Stimulated activated CD4-positive, alpha-beta T cell treated with anti-CD3 and anti-CD28 coated beads, Interleukin-12 subunit alpha, Interleukin-12 subunit beta, amount 100 ng/mL, for 4 hours (primary cell): ENCODE data around the gene DCAF11.
"Not testable (repeated sequence)": the region's sequence is repeated elsewhere in the genome, so short reads cannot be mapped to it uniquely, and the experiment has no call there.

ENCODE experiments used
- DNase-seq: peaks from one replicate; pipeline ENCODE4 v3.0.0-alpha.2; 2020

DCAF11 gene

GRCh38 chr14:24098229-24098926 is 16.2 kb upstream of the DCAF11 start:
- DNase-seq = no peak

DNA sequence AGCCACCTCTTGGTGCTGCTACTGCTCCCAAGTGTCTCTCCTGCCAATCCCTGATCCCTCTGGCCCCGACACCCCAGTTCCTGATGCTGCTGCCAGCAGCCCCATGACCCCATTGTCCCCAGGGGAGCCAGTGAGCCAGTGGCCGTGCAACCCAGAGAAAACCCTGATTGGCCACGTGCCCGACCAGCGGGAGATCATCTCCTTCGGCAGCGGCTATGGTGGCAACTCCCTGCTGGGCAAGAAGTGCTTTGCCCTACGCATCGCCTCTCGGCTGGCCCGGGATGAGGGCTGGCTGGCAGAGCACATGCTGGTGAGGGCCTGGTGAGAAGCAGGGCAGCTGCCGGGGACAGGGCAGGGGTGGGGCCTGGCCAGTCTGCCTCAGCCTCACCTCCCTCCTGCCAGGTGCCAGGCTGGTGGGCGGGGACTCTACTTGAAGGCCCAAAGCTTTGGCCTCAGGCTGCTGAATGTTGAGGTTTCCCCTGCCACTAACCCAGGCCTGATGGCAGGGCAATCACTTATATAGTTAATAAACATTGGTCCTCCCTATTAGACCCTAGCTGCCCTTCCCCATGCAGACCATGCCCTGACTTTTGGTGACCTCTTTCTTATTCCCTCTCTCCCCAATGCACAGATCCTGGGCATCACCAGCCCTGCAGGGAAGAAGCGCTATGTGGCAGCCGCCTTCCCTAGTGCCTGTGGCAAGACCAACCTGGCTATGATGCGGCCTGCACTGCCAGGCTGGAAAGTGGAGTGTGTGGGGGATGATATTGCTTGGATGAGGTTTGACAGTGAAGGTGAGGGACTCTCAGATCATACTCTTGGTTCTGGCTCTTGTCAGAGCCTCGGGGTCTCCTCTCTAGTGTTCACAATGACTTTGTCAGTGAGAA is 15.4 kb upstream of the DCAF11 start:
- no peak for DNase-seq

- no peak for DNase-seq
Measured at GRCh38 chr14:24100197-24100981, 14.2 kb upstream of the DCAF11 start.

GRCh38 chr14:24100982-24101494 is 13.5 kb upstream of the DCAF11 start:
- DNase-seq = no peak

DNA sequence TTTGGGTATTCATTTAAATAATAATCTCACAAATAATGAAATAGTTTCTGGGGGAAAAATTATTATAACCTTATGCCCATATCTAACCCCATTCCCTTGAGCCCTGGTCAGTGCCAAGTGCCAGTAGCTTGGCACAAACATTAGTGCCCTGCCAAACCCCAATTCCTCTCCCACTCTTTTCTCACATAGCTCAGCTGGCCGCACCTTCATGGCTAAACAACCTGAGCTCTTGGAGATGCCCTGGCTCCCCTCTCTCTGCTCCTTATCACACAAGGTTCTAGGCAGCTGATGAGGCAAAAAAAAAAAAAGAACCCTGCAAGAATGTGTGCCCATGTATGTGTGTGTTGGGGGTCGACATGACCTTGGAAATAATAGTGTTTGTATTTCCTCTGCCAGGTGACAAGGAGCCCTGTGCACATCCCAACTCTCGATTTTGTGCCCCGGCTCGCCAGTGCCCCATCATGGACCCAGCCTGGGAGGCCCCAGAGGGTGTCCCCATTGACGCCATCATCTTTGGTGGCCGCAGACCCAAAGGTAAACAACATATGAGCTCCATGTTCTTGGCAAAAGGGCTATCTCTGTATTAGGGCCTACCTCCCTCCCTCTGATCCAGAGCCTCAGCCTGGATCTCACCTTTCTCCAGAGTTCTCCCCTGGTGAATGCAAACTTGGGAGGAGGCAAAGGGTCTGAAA is 12.1 kb upstream of the DCAF11 start:
- DNase-seq = no peak

DNA sequence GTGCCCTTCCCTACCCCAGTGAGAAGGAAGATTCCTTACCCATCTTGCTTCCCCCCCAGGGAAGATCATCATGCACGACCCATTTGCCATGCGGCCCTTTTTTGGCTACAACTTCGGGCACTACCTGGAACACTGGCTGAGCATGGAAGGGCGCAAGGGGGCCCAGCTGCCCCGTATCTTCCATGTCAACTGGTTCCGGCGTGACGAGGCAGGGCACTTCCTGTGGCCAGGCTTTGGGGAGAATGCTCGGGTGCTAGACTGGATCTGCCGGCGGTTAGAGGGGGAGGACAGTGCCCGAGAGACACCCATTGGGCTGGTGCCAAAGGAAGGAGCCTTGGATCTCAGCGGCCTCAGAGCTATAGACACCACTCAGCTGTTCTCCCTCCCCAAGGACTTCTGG is 11.1 kb upstream of the DCAF11 start:
- DNase-seq = no peak

DNA sequence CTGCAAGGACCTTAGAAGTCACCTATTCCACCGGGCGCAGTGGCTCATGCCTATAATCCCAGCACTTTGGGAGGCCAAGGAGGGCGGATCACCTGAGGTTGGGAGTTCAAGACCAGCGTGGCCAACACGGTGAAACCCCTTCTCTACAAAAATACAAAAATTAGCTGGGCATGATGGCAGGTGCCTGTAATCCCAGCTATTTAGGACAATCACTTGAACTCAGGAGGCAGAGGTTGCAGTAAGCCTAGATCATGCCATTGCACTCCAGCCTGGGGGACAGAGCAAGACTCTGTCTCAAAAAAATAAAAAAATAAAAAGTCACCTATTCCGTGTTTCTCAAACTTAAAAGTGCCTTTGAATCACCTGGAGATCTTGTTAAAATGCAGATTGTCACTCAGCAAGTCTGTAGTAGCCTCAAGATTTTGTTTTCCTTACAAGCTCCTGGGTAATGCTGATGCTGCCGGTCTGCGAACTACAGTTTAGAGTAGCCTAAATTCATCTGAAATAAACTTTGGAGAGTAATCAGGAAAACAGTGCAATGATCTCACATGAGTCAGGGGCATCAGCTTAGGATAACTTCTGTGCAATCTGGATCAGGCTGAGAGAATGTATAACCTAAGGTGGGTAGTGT is 8.9 kb upstream of the DCAF11 start:
- not testable (repeated sequence) for DNase-seq

- no peak for DNase-seq
Measured at GRCh38 chr14:24106672-24107271, 7.8 kb upstream of the DCAF11 start.

DNA sequence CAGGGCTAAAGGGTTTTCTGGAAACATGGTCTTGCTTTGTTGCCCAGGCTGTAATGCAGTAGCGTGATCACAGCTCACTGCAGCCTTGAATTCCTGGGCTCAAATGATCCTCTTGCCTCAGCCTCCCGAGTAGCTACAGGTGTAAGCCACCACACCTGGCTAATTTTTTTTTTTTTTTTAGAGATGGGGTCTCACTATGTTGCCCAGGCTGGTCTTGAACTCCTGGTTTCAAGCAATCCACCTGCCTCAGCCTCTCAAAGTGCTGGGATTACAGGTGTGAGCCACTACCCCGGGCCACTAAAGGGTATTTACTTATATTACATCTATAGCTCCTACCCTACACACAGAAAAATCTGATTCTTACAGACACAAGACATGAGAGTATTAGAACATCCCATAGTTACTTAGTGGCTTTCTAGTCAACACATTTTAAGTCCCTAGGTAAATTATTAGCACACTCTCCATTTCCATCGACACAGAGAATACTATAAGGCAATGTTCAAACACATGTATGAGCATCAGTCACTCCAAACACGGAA is 6.2 kb upstream of the DCAF11 start:
- DNase-seq = no peak

- DNase-seq = no peak
Measured at GRCh38 chr14:24110060-24110459, 4.5 kb upstream of the DCAF11 start.

GRCh38 chr14:24110523-24110922 is 4.1 kb upstream of the DCAF11 start:
- no peak for DNase-seq

DNA sequence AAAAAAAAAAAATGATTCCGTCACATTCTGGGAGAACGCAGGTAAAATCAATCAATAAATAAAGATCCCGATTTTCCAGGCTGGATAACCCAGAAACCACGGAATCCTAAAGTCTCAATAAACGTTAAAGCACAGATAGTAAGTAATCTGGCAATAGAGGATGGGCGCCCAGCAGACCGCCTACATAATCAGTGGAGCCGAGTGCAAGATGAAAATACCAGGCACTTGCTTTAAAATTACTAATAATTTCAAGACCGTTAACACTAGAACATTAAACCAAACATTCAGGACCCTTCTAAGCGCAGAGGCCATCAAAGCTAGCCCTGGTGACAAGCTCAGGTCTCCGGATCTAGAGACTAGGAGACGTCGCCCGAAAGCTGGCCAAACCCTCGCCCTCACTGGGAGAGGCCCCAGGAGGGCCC is 1.2 kb upstream of the DCAF11 start:
- no peak for DNase-seq

DNA sequence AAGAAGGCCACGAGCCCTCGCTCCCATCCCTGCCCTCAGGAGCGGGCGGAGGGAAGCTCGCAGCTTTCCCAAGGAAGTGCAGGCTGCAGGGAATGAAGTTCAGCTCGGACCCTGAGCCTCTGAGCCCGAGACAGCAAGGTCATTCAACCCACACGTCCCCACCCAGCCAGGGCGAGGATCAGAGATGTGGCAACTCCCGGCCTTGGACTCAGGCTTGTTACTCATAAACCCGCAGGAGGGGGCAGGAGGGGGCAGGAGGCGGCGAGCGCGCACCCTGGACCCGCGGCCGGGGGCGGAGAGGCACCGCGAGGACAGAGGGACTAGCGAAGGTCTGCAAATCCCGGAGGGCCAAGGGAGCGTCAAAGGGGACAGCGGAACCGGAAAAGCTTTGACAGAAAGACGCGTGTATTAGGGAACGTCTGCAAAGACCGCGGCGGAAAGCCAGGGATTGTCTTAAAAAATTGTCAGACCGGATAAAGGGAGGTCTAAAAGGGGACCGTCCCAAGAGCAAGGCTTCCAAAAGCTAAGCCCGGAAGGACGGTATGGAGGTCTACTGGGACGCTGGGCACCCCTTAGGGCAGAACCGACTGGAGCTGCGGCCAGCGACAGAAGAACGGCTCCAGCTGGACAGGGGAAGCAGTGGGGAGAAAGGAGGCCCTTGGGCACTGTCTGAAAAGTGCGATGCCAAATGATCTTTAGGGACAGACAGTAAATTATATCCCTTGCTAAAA is 611 bp upstream of the DCAF11 start:
- peak; percentile 63 for DNase-seq

- DNase-seq = no peak
Measured at GRCh38 chr14:24115422-24116127, 998 bp downstream of the DCAF11 start.

GRCh38 chr14:24116128-24116814 is 1.7 kb downstream of the DCAF11 start:
- no peak for DNase-seq

DNA sequence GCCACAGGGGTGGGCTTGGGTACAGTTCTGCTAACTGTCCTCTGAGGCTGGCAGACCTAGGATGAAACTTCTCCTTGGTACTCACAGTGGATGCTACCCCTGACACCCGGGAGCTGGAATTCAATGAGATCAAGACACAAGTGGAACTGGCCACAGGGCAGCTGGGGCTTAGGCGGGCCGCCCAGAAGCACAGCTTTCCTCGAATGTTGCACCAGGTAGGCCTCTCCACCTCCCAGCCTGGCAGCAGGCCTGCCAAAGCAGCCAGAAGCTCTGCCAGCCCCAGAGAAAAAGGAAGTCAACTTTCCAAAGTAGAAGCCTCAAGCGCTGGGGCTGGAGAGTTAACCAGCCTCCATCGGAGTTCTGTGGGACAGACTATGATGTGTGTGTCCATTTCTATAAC is 2.6 kb downstream of the DCAF11 start:
- DNase-seq = no peak

DNA sequence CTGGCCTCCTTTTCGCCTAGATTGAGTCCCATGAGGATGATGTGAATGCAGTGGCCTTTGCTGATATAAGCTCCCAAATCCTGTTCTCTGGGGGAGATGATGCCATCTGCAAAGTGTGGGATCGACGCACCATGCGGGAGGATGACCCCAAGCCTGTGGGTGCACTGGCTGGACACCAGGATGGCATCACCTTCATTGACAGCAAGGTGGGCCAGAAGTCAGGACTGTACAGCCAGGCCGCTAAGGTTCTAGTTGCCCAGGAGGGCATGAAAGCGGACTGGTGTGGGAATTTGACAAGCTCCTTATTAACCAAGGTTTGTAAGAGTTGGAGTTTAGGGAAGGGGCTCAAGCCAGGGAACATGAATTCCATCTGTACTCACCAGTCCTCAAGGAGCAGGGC is 5.1 kb downstream of the DCAF11 start:
- DNase-seq = no peak

DNA sequence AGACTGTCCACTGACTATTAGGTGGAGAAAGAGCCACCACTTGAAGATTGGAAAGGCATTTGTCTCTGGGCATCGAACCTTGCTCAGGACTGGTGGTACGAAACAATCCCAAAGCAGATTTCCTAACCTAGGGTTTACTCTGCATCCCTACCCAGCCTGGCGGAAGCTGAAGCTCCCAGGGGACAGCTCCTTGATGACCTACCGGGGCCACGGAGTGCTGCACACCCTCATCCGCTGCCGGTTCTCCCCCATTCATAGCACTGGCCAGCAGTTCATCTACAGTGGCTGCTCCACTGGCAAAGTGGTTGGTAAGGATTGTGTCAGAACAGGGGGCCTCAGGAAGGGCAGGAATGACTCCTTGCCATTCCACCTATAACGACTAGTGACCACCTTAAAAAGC is 6.6 kb downstream of the DCAF11 start:
- no peak for DNase-seq

- no peak for DNase-seq
Measured at GRCh38 chr14:24122416-24122815, 7.8 kb downstream of the DCAF11 start.
